ENCODE measurements around the gene CCDC73.
"Not testable (repeated sequence)": the region's sequence is repeated elsewhere in the genome, so short reads cannot be mapped to it uniquely, and the experiment has no call there.

CCDC73 gene

DNA sequence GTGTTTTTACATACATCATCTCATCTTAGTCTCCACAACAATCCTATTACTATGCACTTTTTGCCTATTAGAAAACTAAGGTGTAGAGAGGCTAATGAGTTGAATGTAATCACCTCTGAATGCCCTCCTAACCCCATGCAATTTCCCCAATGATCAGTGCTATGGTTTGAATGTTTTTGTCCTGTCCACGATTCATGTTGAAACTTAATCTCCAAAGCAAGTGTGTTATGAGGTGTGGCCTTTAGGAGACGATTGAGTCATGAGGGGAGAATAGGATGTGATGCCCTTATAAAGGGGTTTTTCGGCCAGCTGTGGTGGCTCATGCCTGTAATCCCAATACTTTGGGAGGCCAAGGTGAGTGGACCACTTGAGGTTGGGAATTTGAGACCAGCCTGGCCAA is 2.0 kb upstream of the CCDC73 start:
- no peak for DNase-seq (ENCODE audit: low spot score)

DNA sequence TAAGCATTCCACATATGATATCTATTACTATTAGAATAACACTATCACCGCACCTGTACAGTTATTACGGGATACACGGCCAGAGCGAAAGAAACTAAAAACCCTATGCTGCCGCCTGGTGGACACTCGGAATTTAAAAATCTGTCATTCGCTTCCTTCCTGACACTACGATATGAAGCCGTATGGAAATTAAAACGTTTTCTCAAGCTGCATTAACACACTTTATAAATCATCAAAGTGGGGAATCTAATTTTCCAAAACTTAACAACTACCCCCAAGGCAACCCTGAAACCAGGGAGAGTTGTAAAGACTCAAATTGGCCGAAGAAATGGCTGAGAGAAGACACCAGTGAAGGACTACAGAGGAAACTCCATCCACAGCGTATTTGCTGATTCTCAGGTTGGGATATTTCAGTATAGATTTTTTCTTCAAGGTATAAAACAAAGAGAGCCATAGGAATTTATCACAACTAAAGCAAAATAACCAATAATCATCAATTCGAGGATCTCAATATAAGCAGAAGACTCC is 1.4 kb downstream of the CCDC73 start:
- peak; percentile 74 for DNase-seq (ENCODE audit: low spot score)

- DNase-seq (ENCODE audit: low spot score): peak; percentile 5
These were observed 2.1 kb downstream of the CCDC73 start for GRCh38 chr11:32792111-32792947.

- DNase-seq (ENCODE audit: low spot score): no peak
These were observed 3.5 kb downstream of the CCDC73 start for GRCh38 chr11:32790916-32791315.

DNA sequence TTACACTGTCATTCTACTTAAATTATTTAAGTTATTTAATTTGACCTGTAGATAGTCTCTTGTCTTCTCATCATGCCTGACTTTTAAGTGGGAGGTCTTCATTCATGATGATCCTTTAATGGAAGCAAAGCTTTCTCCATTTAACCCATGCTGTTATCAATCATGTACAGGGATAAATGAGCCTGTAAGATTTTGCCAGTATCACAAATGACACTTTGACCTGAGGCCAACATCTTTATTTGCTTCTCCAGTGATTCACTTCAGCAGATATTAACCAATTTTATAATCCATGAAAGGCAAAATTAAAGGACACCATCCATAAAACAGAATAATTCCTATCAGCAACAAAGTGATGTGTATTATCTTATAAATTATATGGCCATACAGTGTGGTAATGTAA is 7.7 kb downstream of the CCDC73 start:
- no peak for DNase-seq (ENCODE audit: low spot score)

GRCh38 chr11:32785262-32785661 is 9.2 kb downstream of the CCDC73 start:
- DNase-seq (ENCODE audit: low spot score): no peak

GRCh38 chr11:32781721-32782120 is 12.7 kb downstream of the CCDC73 start:
- DNase-seq (ENCODE audit: low spot score): no peak

DNA sequence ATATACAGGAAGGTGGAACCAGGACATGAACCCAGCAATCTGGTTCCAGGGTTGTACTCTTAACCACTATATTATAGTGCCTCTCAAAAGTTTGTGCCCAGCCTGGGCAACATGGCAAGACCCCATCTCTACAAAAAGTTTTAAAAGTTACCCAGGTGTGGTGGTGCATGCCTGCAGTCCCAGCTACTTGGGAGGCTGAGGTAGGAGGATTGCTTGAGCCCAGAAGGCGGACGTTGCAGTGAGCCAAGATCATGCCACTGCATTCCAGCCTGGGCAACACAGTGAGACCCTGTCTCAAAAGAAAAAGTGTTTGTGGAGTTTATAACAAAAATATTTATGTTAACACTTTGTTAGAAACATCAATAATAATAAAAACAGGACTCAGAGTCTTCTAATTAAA is 13.6 kb downstream of the CCDC73 start:
- not testable (repeated sequence) for DNase-seq (ENCODE audit: low spot score)

DNA sequence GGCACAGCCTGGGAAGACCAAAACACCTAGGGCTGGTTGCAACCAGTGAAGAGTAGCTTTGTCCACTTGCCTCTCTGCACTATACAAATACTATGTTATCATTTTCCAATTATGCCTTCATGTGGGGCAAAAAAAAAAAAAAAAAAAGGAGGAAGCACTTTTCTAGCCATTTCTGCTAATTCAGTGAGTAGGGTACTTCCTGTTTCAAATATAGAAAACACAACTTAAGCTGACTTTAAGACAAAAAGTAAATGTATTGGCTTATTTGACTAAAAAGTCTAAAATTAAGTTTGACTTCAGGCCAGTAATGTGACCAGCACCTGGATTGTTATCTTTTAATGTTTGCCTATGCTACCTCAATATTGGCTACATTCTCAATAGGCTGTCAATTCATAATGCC is 15.3 kb downstream of the CCDC73 start:
- no peak for DNase-seq (ENCODE audit: low spot score)

DNA sequence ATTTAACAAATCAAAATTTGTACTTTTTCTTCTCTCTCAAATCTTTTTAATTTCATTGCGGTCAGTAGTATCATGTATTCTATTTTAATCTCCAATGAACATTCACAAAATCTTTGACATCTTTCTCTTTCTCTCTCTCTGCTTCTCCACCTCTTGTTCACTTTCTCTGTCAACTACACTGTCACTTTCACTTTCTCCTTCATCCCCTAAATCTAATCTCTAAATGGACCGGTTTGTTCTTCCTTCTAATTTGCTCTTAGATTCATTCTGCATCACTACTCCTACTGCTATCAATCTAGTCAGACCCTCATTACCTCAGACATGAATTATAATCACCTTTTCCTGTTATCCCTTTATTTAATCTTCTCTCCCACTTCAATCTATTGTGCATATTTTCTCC is 18.6 kb downstream of the CCDC73 start:
- DNase-seq (ENCODE audit: low spot score): no peak

DNA sequence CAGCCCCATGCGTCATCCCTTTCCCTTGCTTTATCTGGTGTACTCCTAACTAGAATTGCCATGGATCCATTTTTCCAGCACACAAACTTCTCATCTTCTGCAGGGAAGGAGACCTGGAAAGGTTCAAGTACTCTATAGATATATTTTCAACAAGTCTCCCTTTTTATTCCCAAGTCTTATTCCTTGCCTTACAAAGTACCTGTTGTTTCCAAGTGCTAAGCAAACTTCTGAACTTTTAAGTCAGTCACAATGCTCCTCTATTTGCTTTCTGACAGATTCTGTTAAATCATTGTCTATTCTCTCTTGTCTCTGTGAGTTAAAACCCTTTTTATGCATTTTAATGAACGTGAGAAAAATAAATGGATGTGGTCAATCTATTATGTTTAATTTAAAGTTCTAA is 20.4 kb downstream of the CCDC73 start:
- no peak for DNase-seq (ENCODE audit: low spot score)

DNA sequence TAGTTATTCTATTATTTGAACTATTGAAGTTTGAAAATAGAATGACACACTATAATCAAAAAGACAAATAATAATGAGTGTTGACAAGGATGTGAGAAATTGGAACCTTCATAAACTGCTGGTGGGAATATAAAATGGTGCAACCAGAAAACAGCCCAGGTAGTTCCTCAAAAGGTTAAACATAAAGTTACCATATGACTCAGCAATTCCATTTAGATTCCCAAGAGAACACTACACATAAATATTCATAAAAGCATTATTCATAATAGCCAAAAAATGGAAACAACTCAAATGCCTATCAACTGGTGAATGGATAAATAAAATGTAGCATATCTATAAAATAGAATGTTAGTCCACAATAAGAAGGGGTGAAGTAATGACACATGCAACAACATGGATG is 21.7 kb downstream of the CCDC73 start:
- no peak for DNase-seq (ENCODE audit: low spot score)

GRCh38 chr11:32761774-32762173 is 32.7 kb downstream of the CCDC73 start:
- not testable (repeated sequence) for DNase-seq (ENCODE audit: low spot score)

DNA sequence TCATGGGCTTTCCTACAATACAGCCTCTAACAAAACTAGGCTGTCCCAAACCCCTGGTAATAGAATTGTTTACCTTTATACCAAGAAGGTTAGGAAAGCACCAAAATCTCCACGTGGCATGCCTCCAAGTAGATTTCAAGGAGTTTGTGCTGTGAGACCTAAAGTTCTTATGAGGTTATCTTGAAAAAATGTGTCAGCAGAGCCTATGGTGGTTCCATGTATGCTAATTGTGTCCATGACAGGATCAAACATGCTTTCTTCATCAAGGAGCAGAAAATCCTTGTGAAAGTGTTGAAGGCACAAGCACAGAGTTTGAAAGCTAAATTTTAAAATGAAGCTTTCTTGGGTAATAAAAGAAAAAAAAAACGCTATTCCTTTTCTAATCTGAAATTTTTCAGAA is 36.2 kb downstream of the CCDC73 start:
- DNase-seq (ENCODE audit: low spot score): no peak

DNA sequence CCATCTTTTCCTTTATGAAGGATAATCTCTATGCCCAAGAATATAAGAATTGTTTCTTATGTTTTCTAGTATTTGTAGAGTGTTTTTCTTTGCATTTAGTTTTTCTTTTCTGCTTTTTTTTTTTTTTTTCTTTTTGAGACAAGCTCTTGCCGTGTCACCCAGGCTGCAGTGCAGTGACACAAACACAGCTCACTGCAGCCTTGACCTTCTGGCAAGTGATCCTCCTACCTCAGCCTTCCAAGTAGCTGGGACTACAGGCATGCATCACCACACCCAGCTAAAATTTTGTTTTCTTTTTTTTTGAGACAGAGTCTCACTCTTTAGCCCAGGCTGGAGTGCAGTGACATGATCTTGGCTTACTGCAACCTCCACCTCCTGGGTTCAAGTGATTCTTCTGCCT is 41.3 kb downstream of the CCDC73 start:
- DNase-seq (ENCODE audit: low spot score): not testable (repeated sequence)

- DNase-seq (ENCODE audit: low spot score): no peak
These were observed 42.5 kb downstream of the CCDC73 start for GRCh38 chr11:32752001-32752400.

GRCh38 chr11:32751381-32751780 is 43.1 kb downstream of the CCDC73 start:
- no peak for DNase-seq (ENCODE audit: low spot score)

DNA sequence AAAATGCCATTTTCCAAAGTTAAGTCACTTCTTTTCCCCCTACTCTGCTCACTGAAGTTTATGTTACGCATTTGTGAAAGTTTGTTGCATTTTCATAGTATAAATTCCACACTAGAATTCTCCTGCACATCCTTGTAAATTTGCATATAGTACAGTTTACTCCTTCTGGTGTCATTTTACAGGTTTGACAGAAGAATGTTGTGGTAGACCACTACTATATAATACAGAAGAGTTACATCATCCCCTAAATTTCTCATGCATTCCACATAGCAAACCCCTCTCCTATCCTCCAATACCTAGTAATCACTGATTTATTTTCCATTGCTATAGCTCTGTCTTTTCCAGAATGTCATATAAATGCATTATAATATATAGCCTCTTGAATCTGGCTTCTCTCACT is 64.5 kb downstream of the CCDC73 start:
- no peak for DNase-seq (ENCODE audit: low spot score)

GRCh38 chr11:32723332-32723731 is 71.1 kb downstream of the CCDC73 start:
- DNase-seq (ENCODE audit: low spot score): no peak

- DNase-seq (ENCODE audit: low spot score): no peak
These were observed 72.2 kb downstream of the CCDC73 start for GRCh38 chr11:32722255-32722654.

DNA sequence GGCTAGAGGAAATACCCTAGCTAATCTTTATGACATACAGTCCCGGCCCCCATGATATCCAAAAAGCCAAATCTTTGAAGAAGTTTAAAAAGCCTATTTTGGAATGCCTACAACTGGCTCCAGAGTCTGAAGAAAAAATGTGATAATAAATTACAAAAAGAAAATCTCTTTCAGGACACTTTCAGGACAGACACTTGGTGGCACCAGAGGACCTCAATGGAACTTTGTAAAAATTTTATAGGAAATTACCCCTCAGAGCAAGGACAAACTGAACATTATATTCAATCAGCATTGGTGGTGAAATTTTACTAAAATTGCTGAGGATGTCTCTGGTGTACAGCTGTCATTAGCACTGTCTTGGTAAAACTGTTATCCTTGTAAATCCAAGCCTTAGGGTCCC is 81.0 kb downstream of the CCDC73 start:
- no peak for DNase-seq (ENCODE audit: low spot score)

DNA sequence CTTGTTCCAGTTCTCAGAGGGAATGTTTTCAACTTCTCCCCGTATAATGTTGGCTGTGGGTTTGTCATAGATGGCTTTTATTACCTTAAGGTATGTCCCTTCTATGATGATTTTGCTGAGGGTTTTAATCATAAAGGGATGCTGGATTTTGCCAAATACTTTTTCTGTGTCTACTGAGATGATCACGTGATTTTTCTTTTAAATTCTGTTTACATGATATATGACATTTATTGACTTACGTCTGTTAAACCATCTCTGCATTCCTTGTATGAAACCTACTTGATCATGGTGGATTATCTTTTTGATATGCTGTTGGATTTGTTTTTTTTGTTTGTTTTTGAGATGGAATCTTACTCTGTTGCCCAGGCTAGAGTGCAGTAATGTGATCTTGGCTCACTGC is 85.5 kb downstream of the CCDC73 start:
- DNase-seq (ENCODE audit: low spot score): not testable (repeated sequence)

GRCh38 chr11:32706985-32707741 is 87.3 kb downstream of the CCDC73 start:
- DNase-seq (ENCODE audit: low spot score): peak; percentile 88
